ENCODE data around the gene CSN2.
"Not testable (repeated sequence)": the region's sequence is repeated elsewhere in the genome, so short reads cannot be mapped to it uniquely, and the experiment has no call there.

CSN2 gene

DNA sequence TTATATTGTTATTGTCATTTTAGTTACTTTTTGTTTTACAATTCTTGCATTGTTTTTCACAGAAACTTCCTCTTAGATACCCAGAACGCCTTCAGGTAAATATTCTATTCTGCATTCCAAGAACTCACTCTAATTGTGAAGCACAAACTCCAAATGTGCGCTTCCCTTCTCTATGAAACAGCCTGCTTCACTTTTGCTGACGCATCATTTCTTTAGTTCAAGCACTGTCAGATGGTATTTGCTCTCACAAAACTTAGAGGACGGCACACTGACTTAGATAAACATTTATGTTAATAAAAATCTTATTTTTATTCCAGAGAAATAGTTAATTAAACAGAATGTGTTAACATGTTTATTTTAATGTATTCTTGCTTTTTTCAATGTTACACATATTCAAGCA lies 31.4 kb downstream of the CSN2 start:
- no peak overlapping the region for H3K27ac ChIP-seq
- H3K4me3 ChIP-seq (IDR thresholded peaks at IDR 0.05; ENCODE audit: insufficient read depth, low read depth, low read length) = no peak overlapping the region
- H3K9ac ChIP-seq = no peak overlapping the region
- no peaks in the 10 kb centered on the region for H3K27me3 ChIP-seq (ENCODE audit: insufficient read depth, low read depth)
- no peak overlapping the region for H3K4me2 ChIP-seq
- no peaks in the 10 kb centered on the region for H3K79me2 ChIP-seq (ENCODE audit: insufficient read depth, low read depth)
- no peaks in the 10 kb centered on the region for H3K4me1 ChIP-seq (ENCODE audit: low read depth, poor library complexity, severe bottlenecking)
- no peak overlapping the region for H2AFZ ChIP-seq (ENCODE audit: low read depth)
- no peaks in the 10 kb centered on the region for H4K20me1 ChIP-seq (ENCODE audit: insufficient read depth)
- H3K36me3 ChIP-seq (ENCODE audit: insufficient read depth) = no peaks in the 10 kb centered on the region
- TF ChIP-seq CTCF (conservative IDR thresholded peaks at IDR 0.05; ENCODE audit: low read depth, low read length) = no peak

- no peak within 1 kb of the TSS for H3K4me2 ChIP-seq
- H3K4me1 ChIP-seq (ENCODE audit: low read depth, poor library complexity, severe bottlenecking) = no peaks in the 10 kb centered on the region
- no peak within 1 kb of the TSS for H2AFZ ChIP-seq (ENCODE audit: low read depth)
- no peak for TF ChIP-seq CTCF (conservative IDR thresholded peaks at IDR 0.05; ENCODE audit: low read depth, low read length)
- H3K9ac ChIP-seq = no peak within 1 kb of the TSS
- no peaks in the 10 kb centered on the region for H3K27me3 ChIP-seq (ENCODE audit: insufficient read depth, low read depth)
- no peaks in the 10 kb centered on the region for H4K20me1 ChIP-seq (ENCODE audit: insufficient read depth)
- no peaks in the 10 kb centered on the region for H3K79me2 ChIP-seq (ENCODE audit: insufficient read depth, low read depth)
- H3K36me3 ChIP-seq (ENCODE audit: insufficient read depth) = no peaks in the 10 kb centered on the region
- no peak within 1 kb of the TSS for H3K4me3 ChIP-seq (IDR thresholded peaks at IDR 0.05; ENCODE audit: insufficient read depth, low read depth, low read length)
- H3K27ac ChIP-seq = no peak within 1 kb of the TSS
Measured at GRCh38 chr4:69930768-69931167, 34.8 kb downstream of the CSN2 start, which contains the start of gene CSN1S1. TSS of gene CSN1S1 (plus strand) at chr4:69931068. CDS start at chr4:69932556, 1,488 bp downstream.

DNA sequence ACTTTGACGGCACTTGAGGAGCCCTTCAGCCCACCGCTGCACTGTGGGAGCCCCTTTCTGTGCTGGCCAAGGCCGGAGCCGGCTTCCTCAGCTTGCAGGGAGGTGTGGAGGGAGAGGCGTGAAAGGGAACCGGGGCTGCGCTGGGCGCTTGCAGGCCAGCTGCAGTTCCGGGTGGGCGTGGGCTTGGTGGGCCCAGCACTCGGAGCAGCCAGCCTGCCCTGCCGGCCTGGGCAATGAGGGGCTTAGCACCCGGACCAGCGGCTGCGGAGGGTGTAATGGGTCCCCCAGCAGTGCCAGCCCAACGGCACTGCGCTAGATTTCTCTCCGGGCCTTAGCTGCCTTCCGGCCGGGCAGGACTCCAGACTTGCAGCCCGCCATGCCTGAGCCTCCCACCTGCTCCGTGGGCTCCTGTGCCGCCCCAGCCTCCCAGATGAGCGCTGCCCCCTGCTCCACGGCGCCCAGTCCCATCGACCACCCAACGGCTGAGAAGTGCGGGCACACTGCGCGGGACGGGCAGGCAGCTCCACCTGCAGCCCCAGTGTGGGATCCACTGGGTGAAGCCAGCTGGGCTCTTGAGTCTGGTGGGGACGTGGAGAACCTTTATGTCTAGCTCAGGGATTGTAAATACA lies 41.6 kb downstream of the CSN2 start:
- not testable (repeated sequence) for H2AFZ ChIP-seq (ENCODE audit: low read depth); H3K4me1 ChIP-seq (ENCODE audit: low read depth, poor library complexity, severe bottlenecking); H3K9ac ChIP-seq; H3K4me2 ChIP-seq; H3K4me3 ChIP-seq (IDR thresholded peaks at IDR 0.05; ENCODE audit: insufficient read depth, low read depth, low read length); H3K27ac ChIP-seq; H3K27me3 ChIP-seq (ENCODE audit: insufficient read depth, low read depth); H3K36me3 ChIP-seq (ENCODE audit: insufficient read depth); H4K20me1 ChIP-seq (ENCODE audit: insufficient read depth); H3K79me2 ChIP-seq (ENCODE audit: insufficient read depth, low read depth)

DNA sequence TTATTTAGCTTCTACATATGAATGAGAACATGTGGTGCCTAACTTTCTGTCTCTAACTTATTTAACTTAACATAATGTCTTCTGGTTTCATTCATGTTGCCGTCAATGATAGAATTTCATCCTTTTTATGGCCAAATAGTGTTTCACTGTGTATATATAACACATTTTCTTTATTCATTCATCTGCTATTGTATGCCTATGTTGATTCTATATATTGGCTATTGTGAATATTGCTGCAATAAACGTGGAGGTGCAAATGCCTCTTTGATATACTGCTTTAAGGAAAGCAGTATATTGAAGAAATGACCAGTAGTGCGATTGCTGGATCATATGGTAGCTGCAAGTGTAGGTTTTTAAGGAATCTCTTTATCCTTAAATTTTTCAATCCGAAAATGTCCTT lies 44.7 kb downstream of the CSN2 start:
- H3K4me3 ChIP-seq (IDR thresholded peaks at IDR 0.05; ENCODE audit: insufficient read depth, low read depth, low read length) = no peak overlapping the region
- H3K27me3 ChIP-seq (ENCODE audit: insufficient read depth, low read depth) = no peaks in the 10 kb centered on the region
- no peaks in the 10 kb centered on the region for H3K79me2 ChIP-seq (ENCODE audit: insufficient read depth, low read depth)
- H2AFZ ChIP-seq (ENCODE audit: low read depth) = no peak overlapping the region
- H3K4me2 ChIP-seq = no peak overlapping the region
- no peaks in the 10 kb centered on the region for H3K36me3 ChIP-seq (ENCODE audit: insufficient read depth)
- no peak for TF ChIP-seq CTCF (conservative IDR thresholded peaks at IDR 0.05; ENCODE audit: low read depth, low read length)
- no peaks in the 10 kb centered on the region for H3K4me1 ChIP-seq (ENCODE audit: low read depth, poor library complexity, severe bottlenecking)
- H3K9ac ChIP-seq = no peak overlapping the region
- H4K20me1 ChIP-seq (ENCODE audit: insufficient read depth) = no peaks in the 10 kb centered on the region
- H3K27ac ChIP-seq = no peak overlapping the region

DNA sequence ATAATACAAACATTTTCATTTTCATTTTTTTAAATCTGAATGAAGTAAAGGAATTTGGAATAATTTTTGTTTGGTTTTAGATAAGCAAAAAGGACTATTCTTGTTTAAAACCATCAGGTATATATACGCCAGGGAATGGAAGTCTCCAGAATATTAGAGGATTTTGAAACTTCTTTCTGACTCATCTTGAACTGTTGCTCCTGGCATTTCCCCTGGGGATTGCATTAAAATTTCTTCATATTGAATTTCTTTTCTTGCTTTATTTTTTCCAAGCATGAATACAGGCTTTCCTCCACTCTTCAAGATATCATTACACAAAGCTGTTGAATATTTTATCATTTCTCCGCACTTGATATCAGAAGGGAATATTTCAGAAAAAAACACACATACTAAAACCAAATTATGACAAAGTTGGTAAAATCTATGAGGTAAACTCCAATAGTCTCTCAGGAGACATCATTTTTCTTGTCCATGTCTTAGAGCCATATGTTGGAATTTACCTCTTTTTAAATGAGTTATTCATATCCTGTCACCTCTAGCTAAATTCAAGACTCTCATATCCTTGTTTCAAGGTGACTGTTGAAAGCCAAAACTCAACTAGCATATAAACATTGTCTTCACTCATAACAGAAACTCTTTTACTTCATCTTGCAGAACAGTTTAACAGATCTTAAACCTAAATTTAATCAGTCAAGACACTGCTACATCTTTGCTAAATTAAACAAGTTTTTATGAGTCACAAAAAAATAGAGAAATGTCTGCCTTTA lies 55.3 kb downstream of the CSN2 start:
- Histone ChIP-seq H3K27ac (no peak overlapping the region), H3K4me2 (no peak overlapping the region), H2AFZ (ENCODE audit: low read depth) (no peak overlapping the region), H4K20me1 (ENCODE audit: insufficient read depth) (no peaks in the 10 kb centered on the region), H3K4me1 (ENCODE audit: low read depth, poor library complexity, severe bottlenecking) (no peaks in the 10 kb centered on the region), H3K36me3 (ENCODE audit: insufficient read depth) (no peaks in the 10 kb centered on the region), H3K4me3 (IDR thresholded peaks at IDR 0.05; ENCODE audit: insufficient read depth, low read depth, low read length) (no peak overlapping the region), H3K79me2 (ENCODE audit: insufficient read depth, low read depth) (no peaks in the 10 kb centered on the region), H3K27me3 (ENCODE audit: insufficient read depth, low read depth) (no peaks in the 10 kb centered on the region), H3K9ac (no peak overlapping the region)
- TF ChIP-seq CTCF (conservative IDR thresholded peaks at IDR 0.05; ENCODE audit: low read depth, low read length) = no peak
